ENCODE measurements around the gene FGD5. TPM values are rescaled to one million over a fixed set of nuclear protein-coding genes. Genes with fewer than 3 reads are reported as not detected.

The FGD5 gene
- total RNA-seq, 1 experiment from 2014 or later, result 0.17 TPM

DNA sequence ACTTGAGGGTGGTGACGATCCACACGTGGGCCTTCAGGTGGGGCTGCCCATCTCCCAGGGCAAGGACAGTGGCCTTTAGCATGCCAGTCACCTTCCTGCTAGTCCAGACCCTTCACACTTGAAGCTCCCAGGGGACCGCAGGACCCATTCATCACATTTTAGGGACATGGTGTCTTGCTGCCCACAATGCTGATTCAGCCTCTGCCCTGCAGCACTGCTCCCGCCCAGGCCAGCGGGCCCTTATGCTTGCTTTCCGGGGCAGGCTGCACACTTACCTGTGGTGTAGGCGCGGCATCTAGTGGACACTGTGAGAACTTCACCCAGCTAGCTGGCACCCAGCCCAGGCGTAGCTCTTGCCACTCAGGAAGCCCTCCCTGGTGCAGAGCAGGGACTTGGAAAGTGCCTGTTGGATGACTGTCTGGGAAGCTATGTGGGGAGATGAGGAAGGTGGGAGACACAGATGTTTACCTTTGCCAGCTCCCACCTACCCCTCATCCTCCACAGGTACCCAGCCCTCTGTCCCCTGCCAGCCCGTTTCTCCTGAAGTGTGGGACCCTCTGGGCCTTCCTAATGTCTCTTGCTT lies 102.4 kb downstream of the FGD5 start:
- DNase-seq (ENCODE audit: extremely low read depth, low read depth), result peak; percentile 69

DNA sequence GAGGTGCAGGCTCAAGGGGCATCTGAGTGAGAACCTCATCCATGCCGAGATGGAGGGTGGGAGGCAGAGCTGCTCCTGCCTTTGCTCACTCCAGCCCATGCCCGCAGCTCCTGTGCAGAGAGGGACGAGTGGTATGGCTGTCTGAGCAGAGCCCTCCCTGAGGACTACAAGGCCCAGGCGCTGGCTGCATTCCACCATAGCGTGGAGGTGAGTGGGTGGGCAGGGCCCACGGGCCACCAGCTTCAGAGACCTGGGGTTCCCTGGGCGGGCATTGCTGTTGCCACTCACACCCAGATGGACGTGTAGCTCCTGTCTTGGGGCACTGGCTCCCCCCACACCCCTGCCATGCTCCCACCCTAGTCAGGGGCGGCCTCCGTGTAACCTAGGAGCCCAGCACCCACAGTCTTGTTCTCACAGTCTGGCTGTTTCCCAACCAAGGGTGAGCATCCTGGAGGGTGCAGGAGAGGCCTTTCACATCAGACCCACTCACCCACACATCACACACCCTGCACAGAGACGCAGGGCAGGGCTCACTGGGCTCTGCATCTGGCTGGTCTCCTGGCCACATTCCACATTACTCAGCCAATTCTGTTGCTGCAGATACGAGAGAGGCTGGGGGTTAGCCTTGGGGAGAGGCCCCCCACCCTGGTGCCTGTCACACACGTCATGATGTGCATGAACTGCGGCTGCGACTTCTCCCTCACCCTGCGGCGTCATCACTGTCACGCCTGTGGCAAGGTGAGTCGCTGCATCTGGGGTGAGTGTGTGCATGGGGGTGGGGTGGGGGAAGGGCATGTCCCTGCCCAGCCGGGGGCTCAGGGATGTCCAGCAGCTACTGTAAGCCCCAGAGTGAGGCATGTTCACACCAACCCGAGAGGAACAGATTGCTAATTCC lies 103.3 kb downstream of the FGD5 start:
- no peak for DNase-seq (ENCODE audit: extremely low read depth, low read depth)

DNA sequence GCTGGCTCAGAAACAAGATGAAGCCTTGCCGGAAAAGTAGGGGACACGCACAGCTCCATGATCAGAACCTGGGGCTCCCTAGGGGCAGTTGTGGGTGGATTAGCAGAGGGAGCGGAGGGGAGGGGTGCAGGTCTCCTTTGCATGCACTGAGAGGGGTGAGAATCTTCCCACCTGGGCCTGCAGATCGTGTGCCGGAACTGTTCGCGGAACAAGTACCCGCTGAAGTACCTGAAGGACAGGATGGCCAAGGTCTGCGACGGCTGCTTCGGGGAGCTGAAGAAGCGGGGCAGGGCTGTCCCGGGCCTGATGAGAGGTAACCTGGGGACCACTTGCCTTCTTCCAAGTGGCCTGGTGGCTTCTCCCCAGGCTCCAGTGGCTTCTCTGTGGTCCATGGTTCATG lies 104.1 kb downstream of the FGD5 start:
- no peak for DNase-seq (ENCODE audit: extremely low read depth, low read depth)

DNA sequence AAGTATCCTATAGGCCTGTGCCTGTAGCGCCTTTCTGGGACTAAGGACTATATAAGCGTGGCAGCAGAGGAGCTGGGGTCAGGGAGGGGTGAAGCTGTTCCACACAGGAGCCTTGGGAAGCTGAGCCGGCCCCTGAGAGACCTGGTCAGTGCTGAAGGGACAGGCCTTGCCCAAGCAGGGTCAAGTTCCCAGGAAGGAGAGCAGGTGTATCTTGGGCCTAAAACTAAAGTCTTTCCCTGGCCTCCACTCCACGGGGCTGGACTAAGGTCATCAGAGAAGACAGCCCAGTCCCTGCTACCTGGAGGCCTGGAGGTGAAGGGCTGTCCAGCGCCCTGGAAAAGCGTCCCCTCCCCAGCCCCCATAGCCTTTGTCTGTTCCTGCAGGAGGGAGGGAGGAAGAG lies 104.7 kb downstream of the FGD5 start:
- no peak for DNase-seq (ENCODE audit: extremely low read depth, low read depth)

DNA sequence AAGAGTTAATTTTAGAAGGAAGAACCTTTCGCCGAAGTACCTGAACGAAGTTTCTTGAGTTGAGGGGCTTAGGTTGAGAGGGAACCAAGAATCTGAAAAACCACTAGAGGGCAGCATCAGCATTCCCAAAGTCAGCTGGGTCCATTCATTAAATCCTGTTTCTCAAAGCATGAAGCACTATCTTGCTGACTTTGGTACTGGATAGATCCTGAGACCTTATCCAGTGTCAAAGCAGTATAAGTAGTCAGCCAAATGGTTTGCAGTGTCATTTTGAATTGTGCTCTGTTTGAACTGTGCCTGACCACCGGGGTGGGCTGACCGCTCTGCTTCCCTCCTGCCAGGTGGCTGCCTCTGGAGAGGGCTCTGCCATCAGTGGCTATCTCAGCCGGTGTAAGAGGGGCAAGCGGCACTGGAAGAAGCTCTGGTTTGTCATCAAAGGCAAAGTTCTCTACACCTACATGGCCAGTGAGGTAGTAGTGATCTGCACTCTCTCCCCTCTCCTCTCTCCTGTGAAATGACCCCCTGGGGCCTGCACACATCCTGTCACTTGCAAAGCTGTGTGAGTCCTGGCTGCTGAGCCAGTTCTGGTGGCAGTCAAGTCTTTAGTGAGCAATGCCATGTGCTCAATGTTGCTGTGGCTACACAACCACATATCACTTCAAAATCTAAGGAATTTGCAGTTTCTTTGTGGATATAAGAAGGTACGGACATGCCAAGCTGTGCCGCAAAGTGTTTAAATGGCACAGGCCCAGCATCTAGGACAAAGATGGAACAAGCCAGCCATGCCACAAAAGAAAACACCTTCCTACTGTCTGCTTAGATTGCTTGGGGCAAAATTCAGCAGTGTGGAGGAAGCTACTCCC lies 107.2 kb downstream of the FGD5 start:
- DNase-seq (ENCODE audit: extremely low read depth, low read depth), result peak; percentile 47

DNA sequence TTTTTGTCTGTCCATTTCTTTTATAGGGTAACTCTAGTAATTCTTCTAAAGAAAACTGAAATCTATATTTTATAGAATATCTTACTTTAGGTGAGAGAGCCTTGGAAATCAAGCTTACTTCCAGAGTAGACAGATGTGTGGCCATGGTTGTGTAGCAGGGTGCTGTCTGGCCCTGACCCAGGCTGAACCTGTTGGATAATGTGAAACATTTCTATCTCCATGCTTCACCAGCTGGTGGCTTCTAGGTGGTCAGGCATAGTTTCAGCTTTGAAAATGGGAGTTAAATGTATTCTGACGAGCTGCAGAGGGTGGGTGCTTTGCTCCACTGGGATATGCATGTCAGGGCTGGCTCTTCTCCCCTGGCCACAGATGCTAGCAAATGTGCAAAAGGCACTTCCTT lies 107.8 kb downstream of the FGD5 start:
- no peak for DNase-seq (ENCODE audit: extremely low read depth, low read depth)

DNA sequence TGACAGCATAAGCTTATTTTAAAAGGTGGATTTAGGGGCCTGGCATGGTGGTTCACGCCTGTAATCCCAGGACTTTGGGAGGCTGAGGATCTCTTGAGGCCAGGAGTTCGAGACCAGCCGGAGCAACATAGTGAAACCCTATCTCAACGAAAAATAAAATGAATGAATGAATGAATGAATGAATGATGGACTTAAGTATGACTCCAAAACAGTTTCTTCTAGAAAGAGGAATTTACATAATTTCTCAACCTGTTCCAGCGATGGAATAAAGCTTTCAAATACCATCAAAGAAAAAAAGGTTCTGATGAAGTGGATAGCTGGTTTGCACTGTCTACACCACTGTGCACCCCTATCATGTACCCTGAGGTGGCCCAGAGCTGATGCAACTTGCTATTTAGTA lies 108.5 kb downstream of the FGD5 start:
- no peak for DNase-seq (ENCODE audit: extremely low read depth, low read depth)

DNA sequence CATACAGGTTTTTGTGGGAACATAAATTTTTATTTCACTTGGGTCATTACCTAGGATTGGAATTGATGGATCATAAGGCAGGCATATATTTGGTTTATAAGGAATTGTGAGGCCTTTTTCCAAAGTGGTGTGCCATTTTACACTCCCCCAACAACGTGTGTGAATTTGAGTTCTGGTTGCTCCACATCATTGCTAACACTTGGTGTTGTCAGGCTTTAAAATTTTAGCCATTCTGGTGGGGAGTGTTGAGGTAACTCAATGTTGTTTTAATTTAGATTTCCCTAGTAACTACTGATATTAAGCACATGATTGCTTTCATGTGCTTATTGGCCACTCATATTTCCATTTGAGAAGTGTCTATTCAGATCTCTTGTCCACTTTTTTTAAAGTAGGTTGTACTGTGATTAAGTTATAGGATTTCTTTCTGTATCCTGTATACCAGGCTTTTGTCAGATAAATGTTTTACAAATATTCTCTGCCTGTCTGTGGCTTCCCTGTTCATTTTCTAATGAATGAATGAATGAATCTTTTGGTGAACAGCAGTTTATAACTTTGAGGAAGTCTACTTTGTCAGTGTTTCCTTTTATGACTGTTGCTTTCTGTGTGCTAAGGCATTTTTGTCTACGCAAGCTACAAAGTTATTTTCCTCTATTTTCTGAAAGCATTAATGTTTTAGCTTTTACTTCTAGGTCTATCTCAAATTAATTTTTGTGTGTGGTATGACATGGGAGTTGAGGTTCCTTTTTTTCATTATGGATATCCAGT lies 110.7 kb downstream of the FGD5 start:
- no peak for DNase-seq (ENCODE audit: extremely low read depth, low read depth)

DNA sequence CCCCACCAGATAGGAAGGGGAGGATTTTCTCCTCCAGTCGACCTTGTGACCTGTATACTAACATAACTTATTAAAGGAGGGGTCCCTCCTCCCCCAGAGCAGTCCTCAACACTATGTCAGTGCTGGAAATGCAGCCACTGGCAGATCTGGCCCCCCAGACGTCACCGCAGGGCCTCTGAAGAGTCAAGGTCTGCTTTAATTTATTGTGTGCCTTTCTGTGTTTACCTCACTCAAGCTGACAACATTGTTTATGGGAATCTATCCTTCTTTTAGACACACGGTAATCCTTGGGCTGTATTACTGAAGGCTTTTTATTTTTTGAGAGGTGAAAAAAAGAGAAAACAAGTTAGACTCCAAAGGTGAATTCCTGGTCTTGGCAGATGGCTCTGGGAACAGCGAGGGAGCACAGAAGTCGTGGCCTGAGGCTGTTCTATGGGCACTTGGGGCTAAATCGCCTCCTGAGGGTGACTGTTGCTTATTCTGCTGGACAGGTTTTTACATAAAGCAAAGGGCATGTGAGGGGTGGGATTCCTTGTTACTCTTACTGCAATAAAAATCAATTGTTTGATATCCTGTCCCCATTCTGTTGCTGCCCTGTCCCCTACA lies 115.2 kb downstream of the FGD5 start:
- DNase-seq (ENCODE audit: extremely low read depth, low read depth), result no peak

DNA sequence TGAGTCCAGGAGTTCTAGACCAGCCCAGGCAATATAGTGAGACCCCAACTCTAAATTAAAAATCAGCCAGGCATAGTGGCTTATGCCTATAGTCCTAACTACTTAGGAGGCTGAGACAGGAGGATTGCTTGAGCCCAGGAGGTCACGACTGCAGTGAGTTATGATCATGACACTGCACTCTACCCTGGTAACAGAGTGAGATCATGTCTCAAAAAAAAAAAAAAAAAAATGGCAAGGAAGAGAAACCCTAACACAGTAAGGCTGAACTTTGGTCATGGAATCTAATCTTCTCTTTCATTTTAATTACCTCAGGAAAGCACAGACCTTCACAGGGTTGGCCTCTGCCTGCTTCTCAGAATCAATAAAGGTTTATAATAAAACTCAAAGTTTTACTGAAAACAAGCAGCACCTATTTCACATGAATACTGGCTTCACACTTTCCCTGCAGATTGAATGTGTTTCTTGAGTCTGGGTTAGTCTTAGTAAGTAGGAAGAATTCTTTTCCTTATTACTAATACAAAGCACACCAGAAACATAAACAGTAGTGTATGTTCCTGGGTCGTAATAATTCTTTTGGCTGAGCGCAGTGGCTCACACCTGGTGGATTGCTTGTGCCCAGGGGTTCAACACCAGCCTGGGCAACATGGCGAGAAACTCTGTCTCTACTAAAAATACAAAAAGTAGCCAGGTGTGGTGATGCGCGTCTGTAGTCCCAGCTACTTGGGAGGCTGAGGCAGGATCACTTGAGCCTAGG lies 117.0 kb downstream of the FGD5 start:
- no peak for DNase-seq (ENCODE audit: extremely low read depth, low read depth)

DNA sequence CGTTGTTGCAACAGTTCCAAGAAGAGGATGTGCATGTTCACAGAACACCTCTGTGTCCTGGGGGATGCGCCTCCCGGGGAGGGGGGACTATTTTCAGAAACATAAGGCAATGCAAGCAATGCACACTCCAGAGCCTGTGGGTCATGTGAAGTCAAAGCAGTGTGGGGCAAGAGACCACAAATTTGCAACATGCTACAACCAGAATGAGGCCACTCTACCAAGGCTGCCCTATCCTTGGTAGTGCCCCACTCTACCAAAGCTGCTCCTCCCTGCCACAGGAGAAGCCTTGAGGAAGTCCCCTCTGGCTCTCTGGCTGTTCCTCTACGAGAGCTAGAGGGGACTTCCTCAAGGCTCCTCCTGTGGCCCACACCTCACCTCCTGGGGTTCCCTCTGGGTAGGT lies 120.2 kb downstream of the FGD5 start:
- DNase-seq (ENCODE audit: extremely low read depth, low read depth), result no peak

DNA sequence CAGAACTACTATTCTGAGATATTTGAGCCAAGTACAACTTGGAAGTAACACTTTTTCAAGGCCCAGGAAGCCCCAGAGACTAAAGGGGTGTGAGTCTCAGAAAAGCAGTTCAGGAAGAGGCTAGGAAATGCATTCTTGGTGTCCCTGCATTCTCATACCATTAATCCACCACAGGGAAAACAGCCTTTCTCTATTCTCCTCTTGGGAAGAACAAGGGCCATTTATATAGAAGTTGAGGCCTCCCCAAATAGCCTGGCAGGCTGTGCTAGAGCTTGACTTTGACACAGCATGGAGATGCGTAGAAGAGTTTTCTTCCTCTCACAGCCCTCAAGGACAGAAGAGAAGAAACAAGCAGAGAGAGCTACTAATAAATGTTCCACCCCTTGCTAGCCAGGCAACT lies 123.1 kb downstream of the FGD5 start:
- no peak for DNase-seq (ENCODE audit: extremely low read depth, low read depth)

DNA sequence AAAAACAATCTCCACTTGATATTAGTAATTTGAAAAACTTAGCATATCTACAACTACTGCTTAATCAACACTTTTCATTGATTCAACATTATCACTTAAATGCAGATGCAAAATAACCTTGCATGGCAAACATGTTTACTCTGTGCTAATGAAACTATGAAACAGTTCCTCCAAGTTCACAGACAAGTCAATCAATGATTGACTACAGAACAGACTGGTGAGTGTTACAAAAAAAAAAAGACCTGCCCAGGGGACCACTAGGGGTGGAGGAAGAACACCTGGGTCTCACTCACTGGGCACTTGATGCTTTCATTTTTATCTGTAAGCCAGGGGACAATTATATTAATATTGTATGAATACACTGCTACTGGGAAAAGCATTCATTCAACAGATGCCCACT lies 124.3 kb downstream of the FGD5 start:
- no peak for DNase-seq (ENCODE audit: extremely low read depth, low read depth)

DNA sequence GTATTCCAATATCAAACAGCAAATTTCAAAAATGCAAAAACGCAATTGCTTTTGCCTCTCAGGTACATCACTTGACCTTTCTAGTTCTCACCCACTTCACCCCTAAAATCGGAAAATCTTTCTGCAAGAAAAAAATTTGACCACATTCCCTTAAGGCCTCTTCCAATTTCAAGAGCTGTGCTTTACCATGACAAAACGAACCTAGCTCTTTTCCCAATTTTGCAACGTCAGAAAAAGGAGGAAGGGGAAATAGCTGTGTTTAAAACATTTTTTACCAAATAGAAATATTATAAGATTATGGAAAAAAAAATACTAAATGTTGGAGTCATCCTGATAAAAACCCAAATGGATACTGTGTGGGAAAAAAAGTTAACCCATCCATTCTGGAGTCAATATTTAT lies 127.5 kb downstream of the FGD5 start:
- DNase-seq (ENCODE audit: extremely low read depth, low read depth), result no peak

DNA sequence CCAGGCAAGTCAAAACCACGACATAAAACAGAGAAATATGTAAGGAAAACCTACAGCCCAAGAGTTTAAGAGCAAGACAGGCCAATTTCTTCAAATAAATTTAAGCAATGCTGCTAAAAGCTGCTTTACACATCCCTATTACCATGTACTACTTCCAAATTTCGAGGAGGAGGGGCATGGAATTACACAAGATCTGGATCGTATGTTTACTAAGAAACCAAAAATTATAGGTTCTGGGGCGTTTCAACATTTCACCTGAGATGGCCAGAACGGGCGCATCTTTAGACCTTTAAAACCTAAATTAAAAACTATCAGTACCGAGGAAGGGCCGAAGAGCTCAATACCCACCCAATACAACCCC lies 128.0 kb downstream of the FGD5 start:
- DNase-seq (ENCODE audit: extremely low read depth, low read depth), result no peak

DNA sequence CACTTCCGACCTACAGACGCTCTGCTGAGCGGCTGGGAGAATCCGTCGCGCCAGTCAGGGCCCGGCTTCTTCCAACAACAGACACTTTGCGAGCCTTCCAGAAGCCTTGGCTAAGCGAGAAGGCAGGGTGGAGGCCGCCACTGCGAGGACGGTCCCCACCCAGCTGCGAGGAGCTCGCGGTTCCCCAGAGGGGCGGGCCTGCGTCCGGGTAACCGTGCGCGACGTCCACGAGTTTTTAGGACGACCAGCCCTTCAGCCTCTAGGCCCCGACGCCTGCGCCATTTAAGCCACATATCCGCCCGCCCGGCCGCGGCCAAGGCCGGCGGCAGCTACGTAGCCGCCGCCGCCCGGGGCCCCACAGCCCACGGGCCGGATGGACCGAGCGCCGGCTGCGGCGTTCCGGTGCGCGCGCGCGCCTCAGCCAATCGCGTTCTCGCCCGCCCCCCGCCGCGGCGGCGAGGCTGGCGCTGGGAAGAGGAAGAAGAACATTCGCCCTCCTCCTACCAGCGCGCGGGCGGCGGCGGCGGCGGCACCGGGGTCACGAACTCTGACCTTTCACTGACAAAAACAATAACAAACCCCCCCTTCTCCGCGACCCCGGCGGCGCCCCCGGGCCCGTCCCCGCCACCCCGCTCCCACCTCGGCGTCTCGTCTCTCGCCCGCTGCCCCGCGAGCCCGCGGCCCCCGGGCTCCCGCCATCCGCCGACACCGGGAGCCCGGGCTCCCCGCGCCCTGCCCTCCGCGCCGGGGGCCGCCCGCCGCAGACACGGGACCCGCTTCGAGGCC lies 128.5 kb downstream of the FGD5 start, which contains the start of gene NR2C2:
Gene NR2C2, plus strand, starts transcription at position 484 of the 786 bp plus-strand sequence. CDS start 56,332 bp downstream, outside the sequence.
- peak; percentile 61 for DNase-seq (ENCODE audit: extremely low read depth, low read depth)

DNA sequence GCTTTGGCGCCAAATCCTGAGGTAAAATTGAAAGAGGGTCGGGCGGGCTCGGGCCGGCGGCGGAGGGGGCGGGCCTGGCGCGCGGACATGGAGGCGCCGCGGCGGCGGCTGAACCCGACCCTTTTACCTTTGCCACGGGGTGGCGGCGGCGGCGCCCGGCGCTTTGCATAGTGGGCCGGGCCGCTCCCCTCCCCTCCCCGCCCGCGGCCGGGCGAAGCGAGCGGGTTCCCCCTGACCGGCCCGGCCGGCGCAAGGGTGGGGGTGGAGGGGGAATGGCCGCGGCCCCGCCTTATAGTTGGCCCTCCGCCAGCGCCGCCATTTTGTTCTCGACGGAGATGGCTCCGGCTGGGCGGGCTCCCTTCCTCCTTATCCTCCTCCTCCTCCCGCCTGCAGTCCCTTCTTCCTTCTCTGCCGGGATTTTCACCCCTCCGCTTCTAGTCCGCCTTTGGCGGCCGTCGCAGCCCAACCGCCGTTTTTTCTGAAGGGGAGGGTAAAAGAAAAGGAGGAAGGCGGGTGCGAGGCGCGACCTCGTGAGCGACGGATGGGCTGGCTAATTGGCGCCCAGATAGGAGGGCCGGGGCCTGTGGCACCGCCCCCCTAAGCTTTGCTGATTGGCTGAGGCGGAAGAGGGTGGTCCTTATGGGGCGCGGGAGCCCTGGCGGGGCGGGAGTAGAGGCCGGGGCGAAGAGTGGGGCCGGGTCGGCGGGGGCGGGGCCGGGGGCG lies 129.3 kb downstream of the FGD5 start:
- DNase-seq (ENCODE audit: extremely low read depth, low read depth), result peak; percentile 93

DNA sequence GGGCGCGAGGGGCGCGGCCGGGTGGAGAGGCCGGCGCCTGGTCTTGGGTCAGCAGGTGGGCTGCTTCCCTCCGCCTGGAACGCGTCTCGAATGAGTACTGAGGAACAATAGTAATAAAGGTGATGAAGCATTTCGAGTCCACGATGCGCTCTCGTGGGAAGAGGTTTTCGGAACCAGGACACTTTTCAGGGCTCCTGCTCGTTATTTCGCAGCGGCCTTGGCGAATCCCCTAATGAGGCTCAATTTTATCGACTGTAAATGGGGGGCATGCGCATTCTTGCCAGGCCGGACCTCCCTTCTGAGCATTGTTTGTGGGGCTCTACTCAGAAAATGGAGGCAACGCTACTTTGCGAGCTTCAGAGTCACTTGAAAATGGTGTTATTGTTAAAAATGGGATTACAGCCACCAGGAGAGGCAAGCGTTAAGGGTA lies 129.9 kb downstream of the FGD5 start:
- no peak for DNase-seq (ENCODE audit: extremely low read depth, low read depth)

All from NCI-H460 (cell line).